ENCODE results near the gene GLMN.

Gene GLMN

GRCh38 chr1:92333668-92334067 is 34.9 kb upstream of the GLMN start:
- TF ChIP-seq CTCF (IDR thresholded peaks at IDR 0.05; ENCODE audit: extremely low read depth, insufficient read depth, missing control alignments), result no peak
- in situ Hi-C loops (cut with MboI; ENCODE audit: low pct_unique_long_range_greater_than_20kb, low sequenced_read_pairs, unreplicated experiment), result no loop called here
- no peak for DNase-seq (ENCODE audit: low spot score)

- DNase-seq (ENCODE audit: low spot score), result no peak
- in situ Hi-C loops (cut with MboI; ENCODE audit: low pct_unique_long_range_greater_than_20kb, low sequenced_read_pairs, unreplicated experiment), result no loop called here
- TF ChIP-seq CTCF (IDR thresholded peaks at IDR 0.05; ENCODE audit: extremely low read depth, insufficient read depth, missing control alignments), result no peak
These were observed 30.8 kb upstream of the GLMN start for GRCh38 chr1:92329347-92330129.

- in situ Hi-C loops (cut with MboI; ENCODE audit: low pct_unique_long_range_greater_than_20kb, low sequenced_read_pairs, unreplicated experiment), result no loop called here
- DNase-seq (ENCODE audit: low spot score), result no peak
- no peak for TF ChIP-seq CTCF (IDR thresholded peaks at IDR 0.05; ENCODE audit: extremely low read depth, insufficient read depth, missing control alignments)
These were observed 29.0 kb upstream of the GLMN start for GRCh38 chr1:92327794-92328193.

- in situ Hi-C loops (cut with MboI; ENCODE audit: low pct_unique_long_range_greater_than_20kb, low sequenced_read_pairs, unreplicated experiment), result no loop called here
- no peak for TF ChIP-seq CTCF (IDR thresholded peaks at IDR 0.05; ENCODE audit: extremely low read depth, insufficient read depth, missing control alignments)
- no peak for DNase-seq (ENCODE audit: low spot score)
These were observed 27.9 kb upstream of the GLMN start for GRCh38 chr1:92326681-92327080.

- no peak for DNase-seq (ENCODE audit: low spot score)
- no peak for TF ChIP-seq CTCF (IDR thresholded peaks at IDR 0.05; ENCODE audit: extremely low read depth, insufficient read depth, missing control alignments)
- in situ Hi-C loops (cut with MboI; ENCODE audit: low pct_unique_long_range_greater_than_20kb, low sequenced_read_pairs, unreplicated experiment), result no loop called here
These were observed 26.0 kb upstream of the GLMN start for GRCh38 chr1:92324784-92325183.

- in situ Hi-C loops (cut with MboI; ENCODE audit: low pct_unique_long_range_greater_than_20kb, low sequenced_read_pairs, unreplicated experiment), result no loop called here
- no peak for TF ChIP-seq CTCF (IDR thresholded peaks at IDR 0.05; ENCODE audit: extremely low read depth, insufficient read depth, missing control alignments)
- no peak for DNase-seq (ENCODE audit: low spot score)
These were observed 25.0 kb upstream of the GLMN start for GRCh38 chr1:92323473-92324453.
